Measurements from ENCODE around the gene CCL3.
"Not testable (repeated sequence)": the region's sequence is repeated elsewhere in the genome, so short reads cannot be mapped to it uniquely, and the experiment has no call there.

Gene CCL3

DNA sequence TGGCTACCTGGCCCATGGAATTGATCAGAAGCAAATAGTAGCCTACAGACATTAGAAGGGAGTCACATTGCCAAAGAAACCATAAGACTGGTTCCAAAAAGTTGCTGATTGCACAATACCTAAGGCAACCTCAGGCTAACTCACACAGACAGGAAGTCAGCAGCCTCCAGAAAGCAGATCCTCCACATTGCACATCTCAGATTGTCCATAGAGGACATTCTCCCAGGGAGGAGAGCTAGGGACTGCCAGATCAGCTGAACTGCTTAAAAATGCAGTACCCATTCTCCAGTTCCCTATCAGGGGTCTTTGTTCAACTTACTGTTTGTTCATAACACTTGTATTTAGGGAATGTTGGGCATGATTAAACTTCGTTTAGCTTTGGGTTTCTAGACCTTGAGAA, 4.2 kb downstream of the CCL3 start:
- no peak for DNase-seq (ENCODE audit: low read depth)

DNA sequence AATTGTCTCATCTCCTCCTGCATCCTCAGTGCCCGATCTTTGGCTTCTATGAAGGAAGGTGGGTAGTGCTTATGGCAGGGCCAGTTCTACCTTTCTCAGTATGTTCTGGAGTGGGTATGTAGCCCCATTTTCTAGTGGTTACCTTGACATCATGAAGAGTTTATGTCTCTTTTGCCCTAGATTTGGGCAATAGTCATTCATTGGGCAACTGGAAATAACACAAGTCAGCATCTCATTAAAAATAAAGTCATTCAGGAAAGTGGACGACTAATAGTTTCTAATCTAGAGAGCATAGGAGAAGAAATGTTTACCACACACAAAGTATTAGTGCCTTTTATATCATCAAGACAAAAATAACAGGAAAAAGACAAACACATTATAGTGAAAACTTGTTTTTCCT, 6.3 kb downstream of the CCL3 start:
- DNase-seq (ENCODE audit: low read depth): not testable (repeated sequence)

DNA sequence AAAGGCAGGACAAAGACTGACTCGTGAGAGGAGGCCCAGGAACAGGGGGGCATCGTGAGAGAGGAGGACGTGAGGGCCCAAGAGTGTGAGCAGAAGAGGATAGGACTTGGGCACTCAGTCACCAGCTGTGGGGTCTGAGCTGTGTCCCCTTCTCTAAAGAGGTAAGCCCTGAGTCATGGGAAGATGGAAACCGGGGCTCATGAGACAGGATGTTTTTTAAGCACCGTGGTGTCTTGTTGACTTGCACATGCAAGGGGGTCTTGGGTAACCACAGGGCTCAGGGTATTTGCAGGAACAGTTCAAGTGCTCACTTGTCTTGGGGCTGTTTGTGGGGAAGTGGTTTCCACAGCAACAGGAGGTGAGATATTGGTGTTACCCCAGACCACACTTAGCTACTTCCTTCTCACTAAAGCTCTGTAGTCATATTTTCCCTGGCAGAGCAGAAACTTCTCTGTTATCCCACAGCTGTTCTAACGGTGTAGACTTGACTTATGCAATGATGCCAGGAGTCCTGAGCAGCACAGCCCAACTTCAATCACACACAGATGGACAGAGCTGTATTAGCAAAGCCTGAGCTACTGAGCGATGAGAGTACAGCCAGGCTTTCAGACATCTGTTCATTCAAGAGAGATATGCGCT, 7.3 kb downstream of the CCL3 start:
- DNase-seq (ENCODE audit: low read depth): peak; percentile 47

DNA sequence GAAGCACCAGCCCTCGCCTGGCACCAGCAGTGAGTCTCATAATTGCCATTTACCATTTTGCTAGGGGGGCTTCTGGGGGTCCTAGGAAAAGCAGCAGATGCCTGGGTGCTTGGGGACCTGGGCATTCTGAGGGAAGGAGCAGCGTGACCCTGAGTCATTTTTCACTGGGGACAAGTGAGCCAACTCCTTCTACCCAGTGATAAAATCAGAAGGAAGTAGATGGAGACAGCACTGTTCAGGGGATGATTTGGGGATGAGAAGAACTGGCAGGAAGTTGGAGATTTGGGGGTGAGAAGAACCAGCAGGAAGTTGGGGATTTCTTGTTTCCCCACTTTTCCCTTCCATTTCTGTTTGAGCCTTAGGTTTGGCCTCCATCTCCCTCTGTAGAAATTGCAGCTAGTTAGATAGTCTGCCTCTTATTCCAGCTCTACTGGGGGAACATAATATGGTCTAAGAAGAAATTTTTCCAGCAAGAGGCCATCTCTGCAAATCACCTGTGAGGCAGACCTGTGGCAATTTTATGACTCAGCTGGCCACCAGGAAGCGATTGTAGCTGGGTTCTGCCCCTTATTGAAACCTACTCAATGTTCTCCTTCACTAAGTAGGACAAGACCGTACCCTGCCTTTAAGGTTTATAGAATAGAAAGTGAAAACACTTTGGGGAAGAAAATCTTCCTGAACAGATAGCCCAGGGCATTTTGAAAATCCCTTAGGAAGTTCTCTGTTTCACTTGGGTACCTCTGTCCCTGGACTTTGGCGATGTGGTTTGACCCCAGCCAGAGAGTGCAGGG, 8.1 kb downstream of the CCL3 start:
- DNase-seq (ENCODE audit: low read depth): not testable (repeated sequence)

DNA sequence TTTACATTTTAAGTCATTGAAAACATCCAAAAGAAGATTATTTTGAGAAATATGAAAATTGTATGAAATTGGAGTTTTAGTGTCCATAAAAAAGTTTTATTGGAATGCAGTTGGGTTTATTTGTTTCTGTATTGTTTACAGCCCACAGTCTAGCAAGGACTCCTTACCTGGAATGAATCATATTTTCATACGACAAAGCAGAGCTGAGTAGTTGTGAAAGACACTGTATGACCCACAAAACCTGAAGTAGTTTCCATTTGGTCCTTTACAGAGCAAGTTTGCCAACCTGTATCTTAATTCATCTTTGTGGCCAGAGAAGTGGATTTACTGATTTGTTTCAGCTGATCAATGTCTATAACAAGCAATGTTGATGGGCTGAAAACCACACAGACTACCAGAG, 15.6 kb downstream of the CCL3 start:
- DNase-seq (ENCODE audit: low read depth): no peak

DNA sequence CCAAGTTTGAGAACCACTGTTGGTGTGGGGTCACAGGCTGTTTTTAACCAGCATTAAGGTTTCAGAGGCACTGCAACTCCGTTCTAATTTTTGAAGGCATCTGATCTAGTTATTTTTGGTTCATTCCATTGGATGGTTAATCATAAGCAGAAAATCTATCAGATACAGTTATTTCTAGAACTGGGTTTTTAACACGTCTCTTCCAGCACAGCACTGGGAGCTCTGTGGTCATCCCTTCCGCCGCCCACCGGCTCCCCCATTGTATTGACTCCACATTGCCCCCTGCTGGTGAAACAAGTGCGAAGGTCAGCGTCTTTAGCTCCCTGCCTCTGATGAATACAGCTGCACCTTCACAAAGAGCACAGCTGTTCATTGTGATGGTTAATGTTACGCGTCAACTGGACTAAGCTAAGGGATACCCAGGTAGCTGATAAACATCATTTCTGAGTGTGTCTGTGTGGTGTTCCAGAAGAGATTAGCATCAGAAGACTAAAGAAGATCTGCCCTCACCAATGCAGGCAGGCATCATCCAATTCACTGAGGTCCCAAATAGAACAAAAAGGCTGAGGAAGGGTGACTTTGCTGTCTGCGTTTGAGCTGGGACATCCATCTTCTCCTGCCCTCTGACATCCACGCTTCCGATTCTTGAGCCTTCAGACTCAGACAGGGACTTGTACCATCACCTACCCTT, 17.4 kb downstream of the CCL3 start:
- DNase-seq (ENCODE audit: low read depth): peak; percentile 35

DNA sequence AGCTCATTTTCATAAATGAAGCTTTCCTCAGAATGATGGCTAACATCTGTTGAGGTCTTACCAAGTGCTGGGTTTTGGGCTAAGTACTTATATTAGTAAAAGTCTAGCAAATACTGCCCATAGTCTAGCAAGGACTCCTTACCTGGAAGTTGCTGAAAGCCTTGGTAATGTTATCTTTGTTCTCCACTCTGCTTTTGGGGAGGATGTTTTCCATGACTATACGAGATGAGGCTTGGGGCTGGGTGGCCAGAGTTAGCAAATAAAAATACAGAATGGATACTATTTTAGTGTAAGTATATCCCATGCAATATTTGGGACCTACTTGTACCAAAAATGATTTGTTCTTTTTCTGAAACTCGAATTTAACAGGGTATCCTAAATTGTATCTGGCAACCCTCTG, 18.2 kb downstream of the CCL3 start:
- no peak for DNase-seq (ENCODE audit: low read depth)

DNA sequence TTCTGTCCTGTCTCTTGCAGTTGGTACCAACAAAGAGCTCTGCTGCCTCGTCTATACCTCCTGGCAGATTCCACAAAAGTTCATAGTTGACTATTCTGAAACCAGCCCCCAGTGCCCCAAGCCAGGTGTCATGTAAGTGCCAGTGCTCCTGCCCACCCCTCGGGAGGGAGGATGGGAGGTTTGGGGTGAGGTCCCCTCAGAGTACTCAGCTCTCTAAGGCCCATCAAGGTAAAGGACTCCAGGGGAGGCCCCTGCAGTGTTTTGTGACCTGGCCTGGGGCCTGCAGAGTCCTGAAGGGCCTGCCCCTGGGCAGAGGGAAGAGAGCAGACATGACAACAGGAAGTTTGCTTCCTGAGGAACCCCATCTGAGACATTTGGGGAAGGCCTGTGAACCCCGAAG, 19.5 kb downstream of the CCL3 start:
- no peak for DNase-seq (ENCODE audit: low read depth)

DNA sequence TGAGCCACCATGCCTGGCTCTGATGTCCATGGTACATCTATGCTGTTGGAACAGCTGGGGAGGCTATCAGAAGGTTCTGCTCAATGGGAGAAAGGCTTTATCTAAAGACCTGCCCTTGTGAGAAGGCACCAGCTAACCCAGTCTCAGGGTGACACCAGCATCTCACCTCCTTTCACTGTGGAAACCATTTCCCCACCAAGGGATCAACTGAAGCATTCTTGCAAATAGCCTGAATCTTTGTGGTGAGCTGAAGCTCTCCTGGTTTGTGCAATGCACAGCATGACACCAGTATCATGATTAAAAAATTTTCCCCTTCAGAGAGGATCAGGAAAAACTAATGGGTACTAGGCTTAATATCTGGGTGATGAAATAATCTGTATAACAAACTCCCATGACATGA, 20.8 kb downstream of the CCL3 start:
- no peak for DNase-seq (ENCODE audit: low read depth)

DNA sequence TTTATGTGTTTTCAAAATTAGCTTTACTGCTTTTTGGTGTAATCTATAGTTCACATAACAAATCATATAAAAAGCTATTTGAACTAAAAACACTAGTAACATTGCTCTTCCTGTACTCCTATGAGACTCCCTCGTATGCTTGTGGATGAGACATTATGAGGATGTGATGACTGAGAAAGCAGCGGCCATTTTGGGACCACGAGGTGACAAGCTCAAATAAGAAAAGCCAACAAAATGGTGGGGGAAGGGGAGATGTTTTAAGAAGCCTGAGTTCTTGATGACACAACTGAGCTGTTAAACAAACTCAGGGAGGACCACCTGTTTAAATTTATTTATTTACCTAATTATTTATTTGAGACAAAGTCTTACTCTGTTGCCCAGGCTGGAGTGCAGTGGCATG, 21.4 kb downstream of the CCL3 start:
- no peak for DNase-seq (ENCODE audit: low read depth)

DNA sequence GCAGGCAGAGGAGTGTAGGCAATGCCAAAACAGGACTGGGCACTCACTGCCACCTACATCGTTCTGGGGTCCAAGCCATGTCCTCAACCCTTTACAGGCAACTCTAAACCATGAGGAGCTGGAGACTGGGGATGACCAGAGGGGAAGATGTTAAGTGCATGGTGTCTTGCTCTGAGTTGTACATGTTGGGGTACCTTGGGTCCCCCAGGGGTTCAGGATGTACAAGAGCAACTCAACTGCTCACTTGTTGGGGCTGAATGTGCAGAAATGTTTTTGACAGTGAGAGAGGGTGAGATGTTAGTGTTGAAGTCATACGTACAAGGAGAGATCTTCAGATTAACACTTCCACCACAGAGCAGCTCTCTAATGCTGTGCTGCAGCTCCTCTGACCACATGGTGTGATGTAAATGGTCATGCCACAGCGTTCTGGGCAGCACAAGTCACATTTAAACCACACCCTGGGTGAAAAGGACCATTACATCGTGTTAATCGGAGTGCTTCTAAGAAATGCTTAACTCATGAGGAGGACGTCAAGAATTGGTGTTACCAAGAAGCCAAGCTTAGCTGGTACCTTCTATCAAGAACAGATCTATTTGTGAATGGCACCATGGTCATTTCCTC, 23.5 kb downstream of the CCL3 start:
- DNase-seq (ENCODE audit: low read depth): no peak

DNA sequence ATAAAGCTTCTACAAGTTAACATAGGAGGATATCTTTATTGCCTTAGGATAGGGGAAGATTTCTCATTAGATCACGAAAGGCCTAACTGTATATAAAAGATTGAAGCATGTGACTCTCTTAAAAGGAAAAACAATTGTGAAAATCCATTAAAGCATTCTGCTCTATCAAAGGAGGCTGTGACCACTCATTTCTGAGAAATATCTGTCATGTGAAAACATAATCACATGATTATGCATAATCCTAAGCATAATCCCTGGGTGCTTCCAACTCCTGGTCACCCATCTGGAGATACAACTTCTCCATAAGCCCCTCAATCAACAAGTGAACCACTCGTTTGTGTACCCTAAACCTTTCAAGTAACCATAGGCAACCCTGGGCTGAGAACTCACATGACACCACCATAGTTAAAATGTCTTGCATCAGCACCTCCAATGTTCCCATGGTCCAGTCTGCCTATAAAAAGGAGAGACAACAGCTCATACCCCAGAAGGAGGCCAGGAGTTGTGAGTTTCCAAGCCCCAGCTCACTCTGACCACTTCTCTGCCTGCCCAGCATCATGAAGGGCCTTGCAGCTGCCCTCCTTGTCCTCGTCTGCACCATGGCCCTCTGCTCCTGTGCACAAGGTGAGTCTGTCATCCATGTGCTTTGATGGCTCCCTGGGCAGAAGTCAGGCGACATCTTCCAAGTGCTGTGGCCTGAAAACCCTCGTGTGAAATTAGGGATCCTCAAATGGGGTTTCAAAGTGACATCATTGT, 26.0 kb downstream of the CCL3 start, which contains the start of gene CCL18:
Gene CCL18 (plus strand): TSS at position 487 of the 756 bp plus-strand sequence. CDS start 71 bp downstream, at position 558.
- no peak for DNase-seq (ENCODE audit: low read depth)

DNA sequence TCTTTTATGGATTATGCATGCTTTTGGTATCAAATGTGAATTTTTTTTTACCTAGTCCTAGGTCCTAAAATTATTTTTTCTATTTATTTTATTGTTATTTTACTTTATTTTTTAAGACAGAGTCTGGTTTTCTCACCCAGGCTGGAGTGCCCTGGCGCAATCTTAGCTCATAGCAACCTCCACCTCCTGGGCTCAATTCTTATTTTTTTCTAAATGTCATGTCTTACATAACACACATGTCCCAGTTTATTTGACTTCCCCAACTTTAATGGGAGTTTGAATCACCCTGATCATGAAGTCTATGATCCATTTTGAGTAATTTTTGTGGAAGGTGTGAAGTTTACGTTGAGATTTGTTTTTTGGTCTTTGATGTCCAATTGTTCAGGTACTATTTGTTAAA, 29.1 kb downstream of the CCL3 start:
- no peak for DNase-seq (ENCODE audit: low read depth)

DNA sequence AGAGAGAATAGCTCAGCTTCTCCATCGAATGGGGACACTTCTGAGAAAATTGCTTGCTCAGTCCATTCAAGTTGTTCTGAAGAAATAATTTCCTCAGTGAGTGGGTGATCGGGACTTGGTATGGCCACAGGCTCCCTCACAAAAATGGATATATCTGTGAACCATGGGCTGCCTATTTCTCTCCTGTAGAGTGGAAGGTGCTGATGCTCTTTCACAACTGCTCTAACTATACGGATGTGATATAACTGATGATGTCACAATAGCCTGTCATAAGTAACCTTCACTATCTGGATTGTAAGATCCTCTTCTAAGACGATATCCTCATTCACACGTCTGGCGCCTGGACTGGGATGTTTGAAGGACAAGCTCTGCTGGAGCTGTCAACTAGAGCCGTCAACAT, 30.5 kb downstream of the CCL3 start:
- no peak for DNase-seq (ENCODE audit: low read depth)

DNA sequence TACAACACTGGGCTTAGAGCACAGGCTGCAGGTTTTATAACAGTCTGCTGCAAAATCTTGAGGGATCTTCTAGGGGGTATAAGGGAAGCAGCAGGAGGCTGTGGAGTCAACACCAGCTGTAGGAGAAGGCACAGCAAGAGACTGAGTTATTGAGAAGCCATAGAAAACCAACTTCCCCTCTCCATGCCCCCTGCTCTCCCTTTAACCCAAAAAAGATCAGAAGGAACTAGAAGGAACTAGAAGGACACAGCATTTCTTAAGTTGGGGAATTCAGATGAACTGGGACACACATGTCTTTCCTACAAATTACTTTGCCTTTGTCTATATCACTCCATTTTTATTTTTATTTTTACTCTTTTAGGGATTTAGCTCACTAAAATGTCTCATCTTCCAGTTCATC, 32.0 kb downstream of the CCL3 start:
- DNase-seq (ENCODE audit: low read depth): no peak

DNA sequence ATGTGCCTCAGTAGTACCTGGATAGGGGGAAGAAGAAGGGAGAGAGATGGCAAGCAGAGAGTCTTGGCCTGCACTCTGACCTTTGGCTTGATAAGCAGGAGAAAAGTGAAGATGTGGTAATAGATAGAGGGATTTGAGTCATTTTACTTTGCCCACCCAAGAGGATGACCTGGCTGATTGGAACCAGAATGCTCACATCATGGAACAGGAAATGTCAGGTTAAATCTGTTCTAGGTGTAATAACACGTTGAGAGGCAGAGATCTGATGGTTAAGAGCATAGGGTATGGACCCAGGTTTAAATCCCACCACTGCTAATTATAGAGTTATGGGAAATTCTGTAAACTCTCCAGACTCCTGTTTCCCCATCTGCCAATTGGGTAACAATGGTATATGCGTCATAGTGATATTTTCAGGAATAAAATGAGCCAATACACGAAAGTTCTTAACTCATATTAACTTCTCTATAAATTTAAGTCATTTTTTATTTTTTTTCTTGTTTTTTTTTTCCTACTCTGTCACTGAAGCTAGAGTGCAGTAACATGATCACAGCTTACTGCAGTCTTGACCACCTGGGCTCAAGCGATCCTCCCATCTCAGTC, 33.9 kb downstream of the CCL3 start:
- DNase-seq (ENCODE audit: low read depth): no peak

DNA sequence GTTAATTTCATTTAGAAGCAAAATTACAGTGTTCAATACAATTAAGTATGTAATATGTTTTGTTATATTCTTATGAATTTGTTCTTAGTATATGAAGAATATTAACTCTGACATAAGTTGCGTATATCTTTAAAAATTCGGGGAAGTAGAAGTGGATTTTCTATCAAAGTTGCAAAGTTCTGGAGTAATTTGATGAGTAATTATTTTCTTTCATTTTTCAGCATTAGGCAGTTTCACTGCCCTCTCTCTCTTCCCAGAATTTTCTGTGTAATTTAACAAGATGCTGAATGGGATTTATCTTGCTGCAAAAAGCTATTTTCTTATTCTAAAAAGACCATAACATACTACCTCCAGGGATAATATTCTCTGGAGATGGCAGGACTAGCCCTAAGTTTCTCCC, 34.8 kb downstream of the CCL3 start:
- DNase-seq (ENCODE audit: low read depth): no peak

DNA sequence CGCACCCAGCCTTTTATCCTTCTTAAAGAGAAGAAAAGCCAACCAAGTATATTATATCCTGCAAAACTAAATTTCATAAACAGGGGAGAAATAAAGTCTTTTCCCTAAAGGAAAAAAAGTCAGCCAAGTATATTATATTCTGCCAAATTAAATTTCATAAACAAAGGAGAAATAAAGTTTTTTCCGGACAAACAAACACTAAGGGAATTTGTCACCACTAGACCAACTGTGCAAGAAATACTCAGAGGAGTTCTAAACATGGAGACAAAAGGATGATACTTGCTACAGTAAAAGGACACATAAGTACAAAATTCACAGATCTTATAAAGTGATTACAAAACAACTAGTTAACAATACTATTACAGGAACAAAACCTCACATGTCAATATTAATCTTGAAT, 40.3 kb downstream of the CCL3 start:
- no peak for DNase-seq (ENCODE audit: low read depth)

DNA sequence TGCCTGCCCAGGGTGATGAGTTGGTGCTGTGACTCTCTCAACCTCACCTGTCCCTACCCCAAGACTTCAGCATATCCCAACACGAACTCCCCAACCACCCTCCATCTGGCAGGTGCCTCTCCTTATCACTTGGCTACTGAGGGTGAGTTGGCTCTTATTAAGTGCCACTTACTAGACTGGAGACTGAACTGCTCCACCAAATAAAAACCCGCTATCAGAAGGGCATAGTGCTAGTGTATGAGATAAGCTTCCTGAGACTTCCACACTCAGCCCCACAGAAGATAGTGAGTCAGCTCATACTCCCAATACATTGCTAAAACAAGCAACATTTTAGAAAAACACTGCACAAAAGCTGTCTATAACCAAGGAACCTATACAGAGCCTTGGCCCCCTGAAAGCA, 41.9 kb downstream of the CCL3 start:
- no peak for DNase-seq (ENCODE audit: low read depth)

Measured in stimulated activated CD8-positive, alpha-beta memory T cell treated with anti-CD3 and anti-CD28 coated beads, Interleukin-12 subunit alpha, Interleukin-12 subunit beta, amount 100 ng/mL, for 1 hour (primary cell).